Activated CD8-positive, alpha-beta memory T cell treated with anti-CD3 and anti-CD28 coated beads, Interleukin-2, amount 50 U/mL, for 1 hour (primary cell): Measurements from ENCODE around the gene RPS16.
A peak's percentile ranks its signal among the peaks of the same experiment; 100 is the strongest.

Experiments used
- DNase-seq: peaks from one replicate; pipeline ENCODE4 v3.0.0-alpha.2; 2020; ENCODE audit errors: extremely low read depth

Gene RPS16

DNA sequence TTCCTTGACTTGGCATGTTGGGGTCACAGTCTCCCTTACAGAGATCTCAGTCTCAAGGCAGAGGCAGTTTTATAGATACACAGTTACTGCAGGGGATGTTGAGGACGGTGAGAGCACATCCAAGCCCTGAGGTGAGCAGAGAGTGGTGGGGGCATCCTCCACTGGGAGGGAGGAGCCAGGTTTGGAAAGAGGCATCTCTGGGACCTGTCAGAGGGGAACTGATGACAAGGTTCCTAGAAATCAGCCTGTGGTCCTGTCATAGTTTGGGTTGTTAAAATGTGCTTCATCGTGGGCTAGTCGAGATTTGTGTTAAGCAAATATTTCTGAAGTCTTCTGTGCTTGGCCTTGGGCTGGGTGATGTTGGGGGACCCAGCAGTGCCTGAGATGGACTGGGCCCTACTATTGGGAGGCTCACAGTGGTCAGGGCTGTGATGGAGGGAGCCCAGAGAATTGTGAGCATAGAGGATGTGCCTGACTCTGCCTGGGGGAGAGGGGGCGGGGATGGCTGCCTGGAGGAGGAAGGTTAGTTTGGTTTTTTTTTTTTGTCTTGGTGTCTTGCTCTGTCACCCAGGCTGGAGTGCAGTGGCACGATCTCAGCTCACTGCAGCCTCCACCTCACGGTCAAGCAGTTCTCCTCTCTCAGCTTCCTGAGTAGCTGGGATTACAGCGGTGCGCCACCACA, 13.5 kb upstream of the RPS16 start:
- DNase-seq = no peak

- DNase-seq = no peak
Observed at GRCh38 chr19:39448271-39448670, 12.5 kb upstream of the RPS16 start.

DNA sequence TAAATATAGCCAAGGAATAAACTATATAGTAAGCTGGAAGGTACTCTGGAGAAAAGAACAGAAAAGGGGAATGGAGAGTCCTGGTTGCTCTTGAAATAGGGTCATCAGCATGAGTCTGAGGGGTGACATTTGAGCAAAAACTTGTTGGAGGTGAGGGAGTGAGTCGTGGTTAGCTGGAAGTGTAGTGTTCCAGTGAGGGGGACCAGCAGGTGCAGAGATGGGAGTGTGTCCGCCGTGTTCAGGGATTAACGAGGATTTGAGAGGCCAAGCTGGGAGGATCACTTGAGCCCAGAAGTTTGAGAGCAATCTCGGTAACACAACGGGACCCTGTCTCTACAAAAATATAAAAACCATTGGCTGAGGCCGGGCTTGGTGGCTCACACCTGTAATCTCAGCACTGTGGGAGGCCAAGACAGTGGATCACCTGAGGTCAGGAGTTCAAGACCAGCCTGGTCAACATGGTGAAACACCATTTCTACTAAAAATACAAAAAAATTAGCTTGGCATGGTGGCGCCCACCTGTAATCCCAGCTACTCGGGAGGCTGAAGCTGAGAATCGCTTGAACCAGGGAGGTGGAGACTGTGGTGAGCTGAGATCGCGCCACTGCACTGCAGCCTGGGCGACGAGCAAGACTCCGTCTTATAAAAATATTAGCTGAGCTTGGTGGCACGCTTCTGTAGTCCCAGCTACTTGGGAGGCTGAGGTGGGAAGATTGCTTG, 10.8 kb upstream of the RPS16 start:
- no peak for DNase-seq

DNA sequence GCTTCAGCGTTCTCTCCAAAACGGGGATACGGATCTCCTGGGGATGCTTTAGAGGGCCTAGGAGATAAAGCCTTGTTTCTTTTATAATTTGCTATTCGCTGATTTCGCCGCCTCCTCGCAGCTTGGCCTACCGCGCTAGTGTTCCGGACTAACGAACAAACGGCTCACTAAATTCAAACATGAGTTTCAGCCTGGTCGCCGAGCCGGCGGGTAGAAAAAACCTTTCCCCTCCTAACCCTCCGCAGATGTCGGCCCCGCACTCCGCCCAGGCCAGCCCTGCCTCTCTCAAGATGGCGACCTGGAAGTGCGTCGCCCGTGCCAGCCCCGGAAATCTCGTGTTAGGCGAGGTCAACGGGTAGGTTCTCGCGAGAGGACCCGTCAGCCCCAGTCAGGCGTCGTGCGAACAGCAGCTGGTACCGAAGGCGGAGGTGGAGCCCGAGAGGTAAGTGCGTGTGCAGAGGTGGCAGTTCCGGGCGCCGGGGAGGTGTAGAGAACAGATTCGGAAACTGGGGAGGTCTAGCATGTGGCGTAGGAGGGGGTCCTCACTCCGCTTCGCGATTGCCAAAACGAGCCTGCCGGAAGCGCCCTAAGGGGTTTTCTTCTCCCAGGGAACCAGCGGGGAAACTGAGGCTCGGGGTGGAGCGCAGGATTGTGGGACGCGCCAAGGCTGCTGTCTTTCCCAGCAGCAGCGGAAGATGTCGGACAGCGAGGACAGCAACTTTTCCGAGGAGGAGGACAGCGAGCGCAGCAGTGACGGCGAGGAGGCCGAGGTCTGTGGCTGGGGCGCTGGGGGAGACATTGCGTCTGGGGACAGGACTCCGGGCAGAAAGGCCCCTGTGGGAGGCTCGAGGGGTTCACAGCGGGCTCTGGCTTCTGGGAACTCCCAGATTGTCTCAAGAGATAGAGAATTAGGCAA, 9.7 kb upstream of the RPS16 start, which contains the start of gene SUPT5H:
Gene SUPT5H (plus strand): TSS at position 387 of the 916 bp plus-strand sequence. CDS start 309 bp downstream, at position 696.
- peak; percentile 95 for DNase-seq

- no peak for DNase-seq
Observed at GRCh38 chr19:39444598-39445195, 8.9 kb upstream of the RPS16 start.

DNA sequence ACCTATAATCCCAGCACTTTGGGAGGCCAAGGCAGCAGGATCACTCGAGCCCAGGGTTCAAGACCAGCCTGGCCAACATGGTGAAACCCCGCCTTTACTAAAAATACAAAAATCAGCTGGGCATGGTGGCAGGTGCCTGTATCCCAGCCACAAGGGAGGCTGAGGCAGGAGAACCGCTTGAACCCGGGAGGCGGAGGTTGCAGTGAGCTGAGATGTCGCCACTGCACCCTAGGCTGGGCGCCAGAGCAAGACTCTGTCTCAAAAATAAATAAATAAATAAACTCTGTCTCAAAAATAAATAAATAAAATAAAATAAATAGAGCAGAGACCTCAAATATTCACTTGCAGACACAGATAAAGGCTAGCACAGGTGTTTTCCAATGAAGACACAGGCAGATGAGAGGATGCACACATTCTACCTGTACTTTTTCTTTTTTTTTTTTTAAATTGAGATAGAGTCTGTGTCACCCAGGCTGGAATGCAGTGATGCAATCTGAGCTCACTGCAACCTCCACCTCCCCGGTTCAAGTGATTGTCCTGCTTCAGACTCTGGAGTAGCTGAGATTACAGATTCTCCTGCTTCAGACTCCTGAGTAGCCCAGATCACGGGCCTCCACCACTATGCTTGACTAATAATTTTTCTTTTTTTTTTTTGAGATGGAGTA, 2.7 kb upstream of the RPS16 start:
- no peak for DNase-seq

- DNase-seq = no peak
Observed at GRCh38 chr19:39436350-39436716, 584 bp upstream of the RPS16 start.

GRCh38 chr19:39434123-39435076, 1.3 kb downstream of the RPS16 start:
- no peak for DNase-seq

DNA sequence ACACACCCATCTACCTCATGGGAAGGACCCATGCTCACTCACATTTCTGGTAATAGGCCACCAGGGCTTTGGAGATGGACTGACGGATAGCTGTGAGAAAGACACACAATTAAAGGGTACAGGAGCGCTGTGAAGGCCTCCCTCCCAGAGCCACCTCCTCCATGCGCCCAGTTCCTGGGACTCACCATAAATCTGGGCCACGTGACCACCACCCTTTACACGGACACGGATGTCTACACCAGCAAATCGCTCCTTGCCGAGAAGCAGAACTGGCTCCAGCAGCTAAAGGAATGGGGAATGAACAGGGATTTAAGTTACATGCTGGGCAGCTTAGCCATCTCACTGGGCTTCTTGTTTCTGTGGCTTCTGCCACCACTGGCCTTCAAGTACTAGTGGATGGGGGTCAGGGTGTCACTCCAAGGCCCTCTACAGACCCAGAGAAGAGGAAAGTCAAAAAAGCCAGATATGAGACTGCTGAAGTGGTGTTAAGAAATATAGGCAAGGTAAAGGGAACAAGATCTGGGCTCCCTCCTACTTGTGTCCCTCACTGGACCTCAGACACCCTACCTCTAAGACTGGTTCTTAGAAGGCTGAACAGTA, 2.2 kb downstream of the RPS16 start:
- DNase-seq = no peak

DNA sequence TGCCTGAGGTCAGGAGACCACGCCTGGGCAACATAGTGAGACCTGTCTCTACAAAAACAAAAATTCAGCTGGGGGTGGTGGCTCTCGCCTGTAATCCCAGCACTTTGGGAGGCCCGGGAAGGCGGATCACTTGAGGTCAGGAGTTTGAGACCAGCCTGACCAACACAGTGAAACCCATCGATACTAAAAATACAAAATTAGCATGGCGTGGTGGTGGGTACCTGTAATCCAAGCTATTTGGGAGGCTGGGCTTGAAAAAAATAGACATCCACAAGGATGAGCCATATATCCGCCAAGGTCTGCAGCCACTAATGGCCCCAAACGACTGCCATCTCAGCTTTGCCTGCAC, 3.1 kb downstream of the RPS16 start:
- DNase-seq = no peak

GRCh38 chr19:39430675-39431593, 4.8 kb downstream of the RPS16 start:
- DNase-seq = peak; percentile 57

DNA sequence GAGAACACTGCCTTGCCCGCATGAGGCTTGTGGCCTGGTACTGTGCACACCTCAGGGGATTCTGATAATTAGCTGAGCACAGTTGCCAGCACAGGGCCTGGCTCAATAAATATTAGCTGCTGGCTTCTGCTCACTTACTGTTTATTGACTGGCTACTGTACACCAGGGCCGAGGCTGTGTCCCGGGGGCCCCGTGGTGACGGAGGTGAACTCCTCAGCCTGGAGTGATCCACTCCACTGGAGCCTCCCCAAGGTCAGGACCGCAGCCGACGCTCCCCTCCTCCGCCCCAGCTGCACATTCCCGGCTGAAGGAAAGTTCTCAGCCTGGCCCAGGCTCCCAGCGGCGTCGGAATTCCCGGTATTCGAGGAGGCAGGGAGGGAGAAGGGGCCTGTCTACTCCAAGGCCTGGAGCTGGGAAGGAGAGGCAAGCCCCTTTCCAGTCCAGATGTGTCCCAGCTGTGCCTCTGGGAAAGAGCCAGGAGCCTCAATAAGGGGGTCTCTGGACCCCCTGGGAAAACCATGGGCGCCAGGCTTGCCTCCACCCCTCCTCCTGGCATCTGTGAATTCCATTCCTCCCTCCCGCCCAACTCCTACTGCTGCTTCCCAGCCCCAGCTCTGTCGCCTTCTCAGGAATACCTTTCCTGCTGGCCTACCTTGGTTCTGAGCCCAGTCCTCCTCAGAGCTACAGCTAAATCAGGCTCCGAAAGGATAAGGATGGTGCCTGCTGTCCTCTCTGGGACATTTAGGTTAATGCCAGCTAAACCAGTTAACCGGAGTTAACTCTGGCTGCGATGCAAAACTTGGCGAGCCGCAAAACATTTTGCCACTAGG, 7.3 kb downstream of the RPS16 start:
- no peak for DNase-seq

- no peak for DNase-seq
Observed at GRCh38 chr19:39427707-39428106, 8.0 kb downstream of the RPS16 start.

DNA sequence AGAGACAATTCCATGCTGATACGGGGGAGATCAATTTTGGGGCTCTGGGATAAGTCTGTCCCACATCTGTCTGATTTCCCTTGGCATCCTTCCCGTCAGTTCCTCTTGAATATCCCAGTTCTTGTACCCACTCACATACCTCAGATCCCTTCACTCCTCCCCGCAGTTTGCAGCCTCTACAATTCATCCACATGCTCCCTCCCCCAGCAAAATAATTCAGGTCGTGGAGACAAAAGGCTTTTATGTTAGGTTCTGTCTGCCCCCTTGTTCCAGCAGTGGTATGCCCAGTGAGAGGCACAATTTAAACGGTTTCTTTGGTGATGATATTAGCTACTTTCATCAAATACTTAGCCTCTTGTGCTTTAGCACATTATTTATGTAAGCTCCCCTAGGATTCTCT, 9.6 kb downstream of the RPS16 start:
- DNase-seq = no peak

- DNase-seq = no peak
Observed at GRCh38 chr19:39425744-39426143, 10.0 kb downstream of the RPS16 start.

- no peak for DNase-seq
Observed at GRCh38 chr19:39424934-39425333, 10.8 kb downstream of the RPS16 start.

DNA sequence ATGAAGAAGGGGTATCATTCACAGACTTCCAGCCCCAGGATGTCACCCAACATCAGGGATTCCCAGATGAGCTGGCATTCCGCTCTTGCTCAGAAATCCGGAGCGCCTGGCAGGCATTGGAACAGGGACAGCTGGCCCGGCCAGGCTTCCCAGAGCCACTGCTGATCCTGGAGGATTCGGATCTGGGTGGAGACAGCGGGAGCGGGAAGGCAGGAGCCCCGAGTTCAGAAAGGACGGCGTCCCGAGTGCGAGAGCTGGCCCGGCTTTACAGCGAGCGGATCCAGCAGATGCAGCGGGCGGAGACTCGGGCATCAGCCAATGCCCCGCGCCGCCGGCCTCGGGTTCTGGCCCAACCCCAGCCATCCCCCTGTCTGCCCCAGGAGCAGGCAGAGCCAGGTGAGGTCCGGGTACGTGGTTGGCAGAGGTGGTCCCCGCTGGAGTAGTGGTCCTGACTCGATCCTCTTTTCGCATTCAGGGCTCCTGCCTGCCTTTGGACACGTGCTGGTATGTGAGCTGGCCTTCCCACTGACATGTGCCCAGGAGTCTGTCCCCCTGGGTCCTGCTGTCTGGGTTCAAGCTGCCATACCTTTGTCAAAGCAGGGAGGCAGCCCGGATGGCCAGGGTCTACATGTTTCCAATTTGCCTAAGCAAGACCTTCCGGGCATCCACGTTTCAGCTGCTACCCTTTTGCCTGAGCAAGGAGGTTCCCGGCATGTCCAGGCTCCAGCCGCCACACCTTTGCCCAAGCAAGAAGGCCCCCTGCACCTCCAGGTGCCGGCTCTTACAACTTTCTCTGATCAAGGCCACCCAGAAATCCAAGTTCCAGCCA, 12.3 kb downstream of the RPS16 start:
- no peak for DNase-seq
